Uterus (tissue), 4 donors: ENCODE measurements around the gene NKX2-2. TPM values are rescaled to one million over a fixed set of nuclear protein-coding genes. Genes with fewer than 3 reads are reported as not detected.
A peak's percentile ranks its signal among the peaks of the same experiment; 100 is the strongest.

Experiments used
- DNase-seq, 2 donors: peaks; one replicate each; pipeline ENCODE4 v3.0.0-alpha.2; 2019 to 2020
- H3K27ac ChIP-seq, 2 donors: fragments of 200-600 bp; sonication (generic); 1 replicate in 1 of 2; 2 replicates in 1 of 2; pipeline ENCODE4 v1.5.1; 2016 to 2018
- H3K27me3 ChIP-seq, 2 donors: fragments of 200-600 bp; sonication (generic); one replicate each; pipeline ENCODE4 v1.5.1; 2018 to 2019; ENCODE audit warnings: control low read depth in 1 of 2
- H3K36me3 ChIP-seq, 2 donors: fragments of 200-600 bp; sonication (generic); one replicate each; pipeline ENCODE4 v1.5.1; 2019; ENCODE audit warnings: control low read depth in 1 of 2
- H3K4me1 ChIP-seq, 2 donors: fragments of 200-600 bp; sonication (generic); one replicate each; pipeline ENCODE4 v1.5.1; 2018 to 2019; ENCODE audit warnings: control low read depth in 1 of 2
- H3K4me3 ChIP-seq, 2 donors: fragments of 200-600 bp; sonication (generic); 1 replicate in 1 of 2; 2 replicates in 1 of 2; pipeline ENCODE4 v1.5.1; 2018 to 2019; ENCODE audit warnings: mild to moderate bottlenecking in 1 of 2
- H3K9me3 ChIP-seq, 2 donors: fragments of 200-600 bp; sonication (generic); one replicate each; pipeline ENCODE4 v1.5.1; 2019; ENCODE audit warnings: control low read depth in 1 of 2
- POLR2A ChIP-seq, 2 donors: fragments of 450-650 bp; IDR thresholded peaks; one replicate each; pipeline ENCODE4 v1.6.1; 2016; ENCODE audit warnings: antibody characterized with exemption in 2 of 2, mild to moderate bottlenecking in 1 of 2, moderate library complexity in 1 of 2
- intact Hi-C: fragments of 100-400 bp; cut with DNase I; formaldehyde crosslinking; loops from one replicate; pipeline ENCODE4 v1.15.1; 2023; ENCODE audit warnings: low total_unique reads
- total RNA-seq, 4 donors: library from RNA; depleted of rRNA in 3 of 4; stranded (reverse); fragments of >200 nt in 3 of 4; gene quantifications; one replicate each; pipeline versions ENCODE4 v1.1.0 to v1.2.4, GENCODE V29; 2014 to 2023
- TF ChIP-seq, protein P1 (sequence below), 4 experiments: fragments of 200-600 bp in 2 of 4; fragments of 450-650 bp in 2 of 4; sonication (generic) in 2 of 4; IDR thresholded peaks; one replicate each; pipeline ENCODE4 v1.5.1; 2016 to 2019; ENCODE audit warnings: antibody characterized with exemption in 4 of 4, mild to moderate bottlenecking in 2 of 4, moderate library complexity in 1 of 4
- donor health status: DM: yes; HTN: yes; CAD: no.

Gene NKX2-2
- total RNA-seq, 4 donors from 2014 or later, result not detected

DNA sequence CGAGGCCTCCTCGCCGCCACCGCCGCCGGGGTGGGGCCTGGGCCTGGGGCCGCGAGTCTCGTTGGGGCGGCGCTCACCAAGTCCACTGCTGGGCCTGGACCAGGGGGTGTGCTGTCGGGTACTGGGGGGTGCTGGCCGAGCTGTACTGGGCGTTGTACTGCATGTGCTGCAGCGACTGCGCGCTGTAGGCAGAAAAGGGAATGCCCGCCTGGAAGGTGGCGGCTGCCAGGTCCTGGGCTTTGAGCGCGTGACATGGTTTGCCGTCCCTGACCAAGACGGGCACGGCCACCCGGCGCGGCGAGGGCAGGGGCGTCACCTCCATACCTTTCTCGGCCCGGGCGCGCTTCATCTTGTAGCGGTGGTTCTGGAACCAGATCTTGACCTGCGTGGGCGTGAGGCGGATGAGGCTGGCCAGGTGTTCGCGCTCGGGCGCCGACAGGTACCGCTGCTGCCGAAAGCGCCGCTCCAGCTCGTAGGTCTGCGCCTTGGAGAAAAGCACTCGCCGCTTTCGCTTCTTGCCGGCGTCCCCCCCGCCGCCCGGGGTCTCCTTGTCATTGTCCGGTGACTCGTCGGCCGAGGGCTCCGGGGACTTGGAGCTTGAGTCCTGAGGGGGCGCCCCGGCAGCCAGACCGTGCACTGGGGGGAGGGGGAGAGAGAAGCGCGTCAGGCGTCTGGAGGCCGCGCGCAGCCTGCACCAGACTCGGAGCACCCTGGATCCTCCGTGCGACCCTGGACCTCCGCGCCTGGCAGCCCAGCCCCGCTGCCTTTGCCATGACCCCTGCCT, 1.8 kb downstream of the NKX2-2 start:
- intact Hi-C loops, result no loop called here

DNA sequence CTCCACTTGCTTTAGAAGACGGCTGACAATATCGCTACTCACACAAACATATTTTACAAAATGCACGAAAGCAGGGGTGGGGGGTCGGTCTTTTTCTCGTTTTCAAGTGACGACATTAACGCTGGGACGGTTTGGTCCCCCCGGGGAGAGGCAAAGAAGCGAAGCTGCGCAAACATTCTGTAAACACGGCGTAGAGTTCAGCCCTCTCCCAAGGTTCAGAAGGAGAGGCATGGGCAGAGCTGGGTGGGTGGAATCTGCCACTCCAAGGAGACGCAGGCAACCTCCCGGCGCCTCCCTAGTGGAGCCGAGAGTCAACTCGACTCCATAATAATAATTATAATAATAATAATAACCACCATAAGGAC, 2.4 kb downstream of the NKX2-2 start:
- H3K4me1 ChIP-seq, result peaks cover 0 to 23% of the 10 kb centered on the region in 2 donors
- H3K36me3 ChIP-seq, result no peaks in the 10 kb centered on the region
- intact Hi-C loops, result no loop called here
- no peak overlapping the region for H3K27ac ChIP-seq
- DNase-seq, result no peak
- H3K9me3 ChIP-seq, result no peaks in the 10 kb centered on the region
- no peak overlapping the region for H3K4me3 ChIP-seq
- H3K27me3 ChIP-seq, result peaks cover 6 to 82% of the 10 kb centered on the region in 2 donors
- no peak for TF ChIP-seq POLR2A (IDR thresholded peaks at IDR 0.05)
- TF ChIP-seq, protein P1, sequence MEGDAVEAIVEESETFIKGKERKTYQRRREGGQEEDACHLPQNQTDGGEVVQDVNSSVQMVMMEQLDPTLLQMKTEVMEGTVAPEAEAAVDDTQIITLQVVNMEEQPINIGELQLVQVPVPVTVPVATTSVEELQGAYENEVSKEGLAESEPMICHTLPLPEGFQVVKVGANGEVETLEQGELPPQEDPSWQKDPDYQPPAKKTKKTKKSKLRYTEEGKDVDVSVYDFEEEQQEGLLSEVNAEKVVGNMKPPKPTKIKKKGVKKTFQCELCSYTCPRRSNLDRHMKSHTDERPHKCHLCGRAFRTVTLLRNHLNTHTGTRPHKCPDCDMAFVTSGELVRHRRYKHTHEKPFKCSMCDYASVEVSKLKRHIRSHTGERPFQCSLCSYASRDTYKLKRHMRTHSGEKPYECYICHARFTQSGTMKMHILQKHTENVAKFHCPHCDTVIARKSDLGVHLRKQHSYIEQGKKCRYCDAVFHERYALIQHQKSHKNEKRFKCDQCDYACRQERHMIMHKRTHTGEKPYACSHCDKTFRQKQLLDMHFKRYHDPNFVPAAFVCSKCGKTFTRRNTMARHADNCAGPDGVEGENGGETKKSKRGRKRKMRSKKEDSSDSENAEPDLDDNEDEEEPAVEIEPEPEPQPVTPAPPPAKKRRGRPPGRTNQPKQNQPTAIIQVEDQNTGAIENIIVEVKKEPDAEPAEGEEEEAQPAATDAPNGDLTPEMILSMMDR (IDR thresholded peaks at IDR 0.05), result no peak

More for the DNA sequence above, 1.8 kb downstream of the NKX2-2 start:
- TF ChIP-seq, protein P1 (IDR thresholded peaks at IDR 0.05), result no peak
- no peak for TF ChIP-seq POLR2A (IDR thresholded peaks at IDR 0.05)
- Histone ChIP-seq H3K36me3 (no peaks in the 10 kb centered on the region), H3K4me1 (peaks cover 0 to 23% of the 10 kb centered on the region in 2 donors), H3K27me3 (peaks cover 6 to 82% of the 10 kb centered on the region in 2 donors), H3K4me3 (no peak overlapping the region), H3K27ac (no peak overlapping the region), H3K9me3 (no peaks in the 10 kb centered on the region)
- DNase-seq, result no peak

DNA sequence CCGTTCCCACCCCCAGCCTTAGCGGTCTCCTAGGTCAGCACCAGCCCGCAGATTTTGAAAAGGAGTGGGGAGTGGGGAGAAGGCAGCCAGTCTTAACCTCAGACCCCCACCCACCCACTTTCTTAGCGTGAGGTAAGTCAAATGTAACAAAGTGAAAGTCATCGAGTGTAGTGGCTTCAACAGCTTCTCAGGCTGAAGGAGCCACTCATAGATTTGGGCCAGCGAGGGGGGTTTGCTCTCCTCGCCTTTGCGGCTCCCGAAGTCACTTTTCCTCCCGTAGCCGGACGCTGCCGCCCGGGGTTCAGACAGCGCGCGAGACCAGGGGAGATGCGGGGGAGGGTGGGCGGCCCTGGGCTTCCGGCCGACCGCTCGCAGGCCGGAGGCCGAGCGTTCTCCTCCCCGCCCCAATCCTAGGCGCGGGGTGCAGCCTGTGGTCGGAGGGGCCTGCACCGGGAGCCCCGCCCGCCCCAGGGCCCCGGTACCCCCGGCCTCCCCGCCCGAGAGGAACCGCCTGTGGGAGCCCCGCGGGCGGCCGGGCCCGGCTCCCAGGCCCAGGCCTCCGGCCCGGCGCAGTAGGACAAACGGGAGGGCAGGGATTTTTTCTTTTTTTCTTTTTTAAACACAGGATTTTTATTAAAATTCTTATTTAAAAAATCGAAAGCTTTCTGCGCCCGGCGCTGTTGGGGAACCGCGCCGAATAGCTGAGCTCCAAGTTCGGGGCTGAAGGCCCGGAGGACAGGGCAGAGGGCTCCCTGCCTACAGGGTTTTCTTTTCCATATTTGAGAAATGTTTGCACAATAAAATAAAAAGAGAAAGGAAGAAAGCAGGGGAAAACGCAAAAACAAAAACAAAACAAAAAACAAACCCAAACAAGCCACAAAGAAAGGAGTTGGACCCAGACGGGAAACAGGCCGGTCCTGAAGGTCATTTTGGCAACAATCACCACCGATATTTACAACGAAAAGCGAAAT, 3.2 kb downstream of the NKX2-2 start:
- no peak for DNase-seq
- intact Hi-C loops, result no loop called here
- TF ChIP-seq POLR2A (IDR thresholded peaks at IDR 0.05), result no peak
- TF ChIP-seq, protein P1 (IDR thresholded peaks at IDR 0.05), result no peak
- no peak overlapping the region for H3K27ac ChIP-seq
- peak overlapping the region in 1 of 2 donors; percentile 8 for H3K4me3 ChIP-seq
- H3K27me3 ChIP-seq, result peaks cover 9 to 76% of the 10 kb centered on the region in 2 donors
- no peaks in the 10 kb centered on the region for H3K36me3 ChIP-seq
- H3K4me1 ChIP-seq, result peaks cover 0 to 31% of the 10 kb centered on the region in 2 donors
- H3K9me3 ChIP-seq, result no peaks in the 10 kb centered on the region

DNA sequence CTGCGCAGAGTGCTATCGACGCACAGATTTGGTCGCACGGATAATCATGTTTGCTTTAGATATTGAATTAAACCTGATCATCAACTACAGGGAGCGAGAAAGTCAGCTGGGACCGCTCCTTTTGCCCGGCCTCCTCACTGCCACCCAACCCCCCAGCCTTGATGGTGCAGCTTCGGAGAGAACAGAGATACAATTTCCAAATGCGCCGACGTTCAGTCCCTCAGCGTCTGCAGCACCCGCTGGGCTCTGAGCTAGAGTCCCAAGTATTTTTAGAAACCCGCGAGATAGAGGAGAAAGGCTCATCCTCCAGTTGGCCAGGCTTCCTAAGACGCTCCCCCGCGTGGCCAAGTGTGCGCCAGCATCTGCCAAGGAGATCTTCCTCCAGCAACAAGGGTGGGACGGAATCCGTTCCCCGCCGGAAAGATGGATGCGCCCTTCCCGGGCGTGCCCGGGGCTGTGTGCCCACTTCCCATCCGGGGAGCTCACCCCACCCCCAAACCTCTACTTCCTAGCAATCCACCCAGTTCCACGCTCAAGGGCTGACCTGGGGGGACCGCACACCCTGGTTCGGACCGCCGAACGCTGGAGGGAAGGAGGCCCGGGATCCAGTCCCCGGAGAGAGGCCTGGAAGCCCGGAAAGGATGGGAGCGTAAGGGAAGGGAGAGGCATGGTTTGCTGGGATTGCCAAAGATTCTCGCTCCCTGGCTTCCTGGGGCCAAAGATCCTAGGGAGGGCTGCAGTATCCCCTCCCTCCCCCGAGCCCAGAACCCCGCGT, 4.1 kb downstream of the NKX2-2 start:
- H3K4me1 ChIP-seq, result peaks cover 0 to 32% of the 10 kb centered on the region in 2 donors
- H3K36me3 ChIP-seq, result no peaks in the 10 kb centered on the region
- TF ChIP-seq, protein P1 (IDR thresholded peaks at IDR 0.05), result no peak
- TF ChIP-seq POLR2A (IDR thresholded peaks at IDR 0.05), result no peak
- H3K27ac ChIP-seq, result no peak overlapping the region
- H3K4me3 ChIP-seq, result no peak overlapping the region
- no peaks in the 10 kb centered on the region for H3K9me3 ChIP-seq
- no peak for DNase-seq
- intact Hi-C loops, result loop anchor here (5.0 to 10.0 kb wide), 2 partner anchors 272 to 645 kb away; no protein-coding TSS in a partner anchor
- peaks cover 10 to 70% of the 10 kb centered on the region in 2 donors for H3K27me3 ChIP-seq
